Stimulated activated CD4-positive, alpha-beta T cell treated with anti-CD3 and anti-CD28 coated beads, TNF-alpha, amount 100 ng/mL, for 1 hour (primary cell): ENCODE data around the gene BEGAIN.

Experiments
- DNase-seq, 3 donors: peaks; one replicate each; pipeline ENCODE4 v3.0.0-alpha.2; 2020; ENCODE audit warnings: low read depth in 3 of 3, low spot score in 1 of 3

Gene BEGAIN

GRCh38 chr14:100582496-100583165 lies 4.6 kb downstream of the BEGAIN start:
- DNase-seq: no peak

GRCh38 chr14:100581228-100582145 lies 5.7 kb downstream of the BEGAIN start:
- no peak for DNase-seq

- no peak for DNase-seq
Observed at GRCh38 chr14:100580316-100581227, 6.6 kb downstream of the BEGAIN start.

GRCh38 chr14:100578552-100578951 lies 8.7 kb downstream of the BEGAIN start:
- DNase-seq: no peak

- no peak for DNase-seq
Observed at GRCh38 chr14:100577986-100578431, 9.2 kb downstream of the BEGAIN start.

GRCh38 chr14:100577321-100577985 lies 9.8 kb downstream of the BEGAIN start:
- DNase-seq: no peak

GRCh38 chr14:100576091-100577085 lies 10.8 kb downstream of the BEGAIN start:
- no peak for DNase-seq

- DNase-seq: no peak
Observed at GRCh38 chr14:100575266-100575995, 11.8 kb downstream of the BEGAIN start.

- DNase-seq: no peak
Observed at GRCh38 chr14:100574642-100575031, 12.6 kb downstream of the BEGAIN start.

GRCh38 chr14:100573757-100574641 lies 13.2 kb downstream of the BEGAIN start:
- no peak for DNase-seq

GRCh38 chr14:100573002-100573756 lies 14.0 kb downstream of the BEGAIN start:
- no peak for DNase-seq

GRCh38 chr14:100572543-100572942 lies 14.7 kb downstream of the BEGAIN start:
- DNase-seq: no peak

- no peak for DNase-seq
Observed at GRCh38 chr14:100571837-100572236, 15.4 kb downstream of the BEGAIN start.

GRCh38 chr14:100570726-100571454 lies 16.3 kb downstream of the BEGAIN start:
- no peak for DNase-seq

GRCh38 chr14:100569734-100570286 lies 17.4 kb downstream of the BEGAIN start:
- DNase-seq: no peak
